Astrocyte (in vitro differentiated cells and primary cell): ENCODE results near the gene SCAMP3.

ENCODE experiments used
- CTCF ChIP-seq: IDR thresholded peaks from 2 replicates; pipeline ENCODE4 v1.5.1; 2011; ENCODE audit warnings: low read depth, mild to moderate bottlenecking, inconsistent platforms, low read length, moderate library complexity; ENCODE audit not compliant: insufficient read depth
- EZH2 ChIP-seq: IDR thresholded peaks from 2 replicates; pipeline ENCODE4 v1.6.1; 2012; ENCODE audit warnings: mild to moderate bottlenecking, low read length, inconsistent platforms; ENCODE audit not compliant: insufficient read depth

GRCh38 chr1:155226910-155227260 is 35.3 kb downstream of the SCAMP3 start:
- TF ChIP-seq CTCF (no peak), EZH2 (no peak)
